Right atrium auricular region (tissue), 2 donors: ENCODE results near the gene TMEM255B. TPM values are rescaled to one million over a fixed set of nuclear protein-coding genes. Genes with fewer than 3 reads are reported as not detected.
A peak's percentile ranks its signal among the peaks of the same experiment; 100 is the strongest.
"Not testable (repeated sequence)": the region's sequence is repeated elsewhere in the genome, so short reads cannot be mapped to it uniquely, and the experiment has no call there.

Experiments used
- DNase-seq: peaks from one replicate; pipeline ENCODE4 v3.0.0-alpha.2; 2019; ENCODE audit warnings: low spot score
- H3K27ac ChIP-seq, 2 donors: fragments of 200-600 bp; sonication (generic); 1 replicate in 1 of 2; 2 replicates in 1 of 2; pipeline ENCODE4 v1.5.1; 2016 to 2019
- H3K27me3 ChIP-seq, 2 donors: fragments of 200-600 bp; sonication (generic); one replicate each; pipeline versions ENCODE4 v1.5.1 to v1.6.0; 2017 to 2019
- H3K36me3 ChIP-seq: fragments of 200-600 bp; sonication (generic); one replicate; pipeline ENCODE4 v1.5.1; 2016
- H3K4me1 ChIP-seq, 2 donors: fragments of 200-600 bp; sonication (generic); one replicate each; pipeline versions ENCODE4 v1.5.1 to v1.6.0; 2017 to 2019
- H3K4me3 ChIP-seq, 2 donors: fragments of 200-600 bp; sonication (generic); 1 replicate in 1 of 2; 2 replicates in 1 of 2; pipeline ENCODE4 v1.5.1; 2017 to 2019; ENCODE audit warnings: mild to moderate bottlenecking in 1 of 2, moderate library complexity in 1 of 2
- H3K9me3 ChIP-seq, 2 donors: fragments of 200-600 bp; sonication (generic); one replicate each; pipeline ENCODE4 v1.5.1; 2019
- CTCF ChIP-seq, 2 donors: fragments of 200-600 bp; sonication (generic); IDR thresholded peaks; one replicate each; pipeline ENCODE4 v1.5.1; 2019; ENCODE audit warnings: antibody characterized with exemption in 2 of 2
- total RNA-seq, 2 donors: library from RNA; depleted of rRNA; stranded (reverse); fragments of >200 nt; gene quantifications; one replicate each; pipeline ENCODE4 v1.1.0, GENCODE V29; 2016

TMEM255B gene
- 1 to 10 TPM; 5.2 to 6.0 TPM for total RNA-seq

GRCh38 chr13:113758651-113759524 lies at the start of gene TMEM255B:
TMEM255B (plus strand) TSS chr13:113759226; CDS start chr13:113759270, 44 bp downstream.
- H3K27ac ChIP-seq, result peak within 1 kb of the TSS; percentile 62 to 68

DNA sequence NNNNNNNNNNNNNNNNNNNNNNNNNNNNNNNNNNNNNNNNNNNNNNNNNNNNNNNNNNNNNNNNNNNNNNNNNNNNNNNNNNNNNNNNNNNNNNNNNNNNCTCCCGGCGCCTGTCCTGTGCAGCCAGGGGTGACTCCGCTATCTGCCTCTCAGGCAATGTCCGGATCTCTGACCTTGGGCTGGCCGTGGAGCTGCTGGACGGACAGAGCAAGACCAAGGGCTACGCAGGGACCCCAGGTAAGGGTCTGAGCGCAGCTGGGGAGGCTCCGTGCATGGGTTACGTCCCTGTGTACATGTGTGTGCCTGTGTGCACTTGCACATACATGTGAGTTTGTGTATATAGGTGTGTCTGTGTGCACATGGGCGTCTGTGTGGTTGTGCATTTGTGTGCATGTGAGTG lies 36.1 kb upstream of the TMEM255B start:
- H3K4me3 ChIP-seq, result no peak overlapping the region
- H3K4me1 ChIP-seq, result peaks cover 0 to 15% of the 10 kb centered on the region in 2 donors
- H3K36me3 ChIP-seq, result no peaks in the 10 kb centered on the region
- H3K27ac ChIP-seq, result no peak overlapping the region
- no peak for TF ChIP-seq CTCF (IDR thresholded peaks at IDR 0.05)
- H3K27me3 ChIP-seq, result no peaks in the 10 kb centered on the region
- H3K9me3 ChIP-seq, result no peaks in the 10 kb centered on the region
- DNase-seq, result no peak

More at GRCh38 chr13:113758651-113759524, at the start of gene TMEM255B:
- H3K9me3 ChIP-seq, result no peaks in the 10 kb centered on the region
- peak; percentile 83 for DNase-seq
- no peaks in the 10 kb centered on the region for H3K27me3 ChIP-seq
- H3K36me3 ChIP-seq, result no peaks in the 10 kb centered on the region
- TF ChIP-seq CTCF (IDR thresholded peaks at IDR 0.05), result peak; percentile 33 to 68
- H3K4me1 ChIP-seq, result peaks cover 0 to 16% of the 10 kb centered on the region in 2 donors
- peak within 1 kb of the TSS; percentile 59 to 65 for H3K4me3 ChIP-seq

GRCh38 chr13:113723410-113724015 lies 35.5 kb upstream of the TMEM255B start:
- Histone ChIP-seq H3K27me3 (no peaks in the 10 kb centered on the region), H3K27ac (no peak overlapping the region), H3K36me3 (no peaks in the 10 kb centered on the region), H3K4me1 (peaks cover 0 to 15% of the 10 kb centered on the region in 2 donors), H3K4me3 (no peak overlapping the region), H3K9me3 (no peaks in the 10 kb centered on the region)
- no peak for DNase-seq
- TF ChIP-seq CTCF (IDR thresholded peaks at IDR 0.05), result no peak

- no peaks in the 10 kb centered on the region for H3K27me3 ChIP-seq
- no peaks in the 10 kb centered on the region for H3K36me3 ChIP-seq
- DNase-seq, result no peak
- peak overlapping the region in 1 of 2 donors; percentile 56 for H3K4me3 ChIP-seq
- no peak for TF ChIP-seq CTCF (IDR thresholded peaks at IDR 0.05)
- peaks cover 0 to 21% of the 10 kb centered on the region in 2 donors for H3K4me1 ChIP-seq
- H3K27ac ChIP-seq, result peak overlapping the region; percentile 73 to 88
- no peaks in the 10 kb centered on the region for H3K9me3 ChIP-seq
Observed at GRCh38 chr13:113724016-113724758, 34.8 kb upstream of the TMEM255B start.

DNA sequence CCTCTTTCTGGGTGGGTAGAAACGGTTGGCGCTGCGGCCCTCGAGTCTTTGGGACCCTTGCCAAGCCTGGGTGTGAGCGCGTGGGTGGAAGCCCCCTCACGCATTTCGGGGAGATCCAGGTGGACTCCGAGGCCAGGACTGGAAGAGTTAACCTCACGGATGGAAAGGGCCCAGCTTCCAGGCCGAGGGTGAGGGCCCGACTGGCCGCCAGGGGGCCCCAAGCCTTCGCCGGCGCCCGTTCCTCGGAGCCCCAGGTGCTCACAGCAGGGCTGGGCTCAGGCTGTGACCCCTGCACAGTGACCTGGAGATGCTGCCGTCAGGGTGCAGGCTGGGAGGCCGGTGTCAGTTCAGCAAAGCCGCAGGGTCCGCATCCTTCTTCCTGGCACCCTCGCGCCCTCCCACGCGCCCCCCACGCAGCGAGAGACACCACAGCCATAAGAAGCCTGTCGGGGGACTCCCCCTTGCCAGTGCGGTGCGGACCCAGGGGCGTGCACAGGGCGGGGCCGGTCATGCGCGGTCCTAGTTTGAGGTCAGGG lies 34.2 kb upstream of the TMEM255B start:
- H3K27ac ChIP-seq, result peak overlapping the region; percentile 73 to 88
- no peak for DNase-seq
- no peaks in the 10 kb centered on the region for H3K36me3 ChIP-seq
- no peaks in the 10 kb centered on the region for H3K27me3 ChIP-seq
- peak; percentile 63 to 89 for TF ChIP-seq CTCF (IDR thresholded peaks at IDR 0.05)
- no peaks in the 10 kb centered on the region for H3K9me3 ChIP-seq
- peaks cover 0 to 26% of the 10 kb centered on the region in 2 donors for H3K4me1 ChIP-seq
- H3K4me3 ChIP-seq, result peak overlapping the region; percentile 40 to 56

GRCh38 chr13:113725329-113726105 lies 33.5 kb upstream of the TMEM255B start:
- peaks cover 0 to 26% of the 10 kb centered on the region in 2 donors for H3K4me1 ChIP-seq
- not testable (repeated sequence) for H3K27me3 ChIP-seq, H3K9me3 ChIP-seq, DNase-seq, H3K36me3 ChIP-seq
- H3K27ac ChIP-seq, result peak overlapping the region in 1 of 2 donors; percentile 88
- peak overlapping the region in 1 of 2 donors; percentile 56 for H3K4me3 ChIP-seq

GRCh38 chr13:113726106-113726821 lies 32.8 kb upstream of the TMEM255B start:
- H3K36me3 ChIP-seq, H3K27me3 ChIP-seq, DNase-seq, H3K9me3 ChIP-seq: not testable (repeated sequence)
- H3K4me1 ChIP-seq, result peaks cover 0 to 26% of the 10 kb centered on the region in 2 donors
- peak overlapping the region; percentile 82 to 87 for H3K27ac ChIP-seq
- H3K4me3 ChIP-seq, result peak overlapping the region; percentile 24 to 36
